AG04450 (cell line): ENCODE data around the gene TIMP2. TPM values are rescaled to one million over a fixed set of nuclear protein-coding genes. Genes with fewer than 3 reads are reported as not detected.

Source experiments
- CTCF ChIA-PET: fragments of 300-600, 350-600 bp; formaldehyde crosslinking; extraction: SDS; loops from one replicate; lab custom pipeline; 2022; ENCODE audit warnings: antibody characterized with exemption, inconsistent platforms; lab: Charles Lee
- POLR2A ChIA-PET: fragments of 350-600 bp; formaldehyde crosslinking; extraction: SDS; loops from one replicate; lab custom pipeline; 2021; ENCODE audit warnings: antibody characterized with exemption, inconsistent platforms; lab: Yijun Ruan, JAX
- DNase-seq: peaks from one replicate; pipeline ENCODE4 v3.0.0-alpha.2; 2011; ENCODE audit warnings: low read depth, low spot score
- H3K27ac ChIP-seq: one replicate; pipeline ENCODE4 v1.5.1; 2012; ENCODE audit warnings: low read depth, low read length, control low read depth
- H3K27me3 ChIP-seq: one replicate; pipeline ENCODE4 v1.6.0; 2012; ENCODE audit warnings: low read length; ENCODE audit not compliant: control insufficient read depth, insufficient read depth
- H3K4me3 ChIP-seq: 2 replicates; pipeline ENCODE4 v1.5.1; 2011; ENCODE audit warnings: mild to moderate bottlenecking, low read depth, low read length, control low read depth
- H3K9me3 ChIP-seq: 2 replicates; pipeline ENCODE4 v1.5.1; 2012; ENCODE audit warnings: low read length; ENCODE audit not compliant: control insufficient read depth, insufficient read depth
- polyA minus RNA-seq: library from RNA; depleted of rRNA, polyadenylated mRNA; stranded (reverse); fragments of >200 nt; gene quantifications from 2 replicates; pipeline ENCODE4 v1.2.3, GENCODE V29; 2011; rRNA and poly(A)+ RNA removed
- polyA plus RNA-seq: library from polyadenylated mRNA; depleted of rRNA; stranded (reverse); fragments of >200 nt; gene quantifications from 2 replicates; pipeline ENCODE4 v1.2.3, GENCODE V29; 2011; rRNA removed
- TF ChIP-seq, protein P1 (sequence below): IDR thresholded peaks from 2 replicates; pipeline ENCODE4 v1.5.1; 2011; ENCODE audit warnings: low read depth, low read length, control low read depth, inconsistent platforms

The TIMP2 gene, protein sequence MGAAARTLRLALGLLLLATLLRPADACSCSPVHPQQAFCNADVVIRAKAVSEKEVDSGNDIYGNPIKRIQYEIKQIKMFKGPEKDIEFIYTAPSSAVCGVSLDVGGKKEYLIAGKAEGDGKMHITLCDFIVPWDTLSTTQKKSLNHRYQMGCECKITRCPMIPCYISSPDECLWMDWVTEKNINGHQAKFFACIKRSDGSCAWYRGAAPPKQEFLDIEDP
- polyA plus RNA-seq: 356 and 387 TPM in 2 replicates
- 165 and 172 TPM in 2 replicates for polyA minus RNA-seq

DNA sequence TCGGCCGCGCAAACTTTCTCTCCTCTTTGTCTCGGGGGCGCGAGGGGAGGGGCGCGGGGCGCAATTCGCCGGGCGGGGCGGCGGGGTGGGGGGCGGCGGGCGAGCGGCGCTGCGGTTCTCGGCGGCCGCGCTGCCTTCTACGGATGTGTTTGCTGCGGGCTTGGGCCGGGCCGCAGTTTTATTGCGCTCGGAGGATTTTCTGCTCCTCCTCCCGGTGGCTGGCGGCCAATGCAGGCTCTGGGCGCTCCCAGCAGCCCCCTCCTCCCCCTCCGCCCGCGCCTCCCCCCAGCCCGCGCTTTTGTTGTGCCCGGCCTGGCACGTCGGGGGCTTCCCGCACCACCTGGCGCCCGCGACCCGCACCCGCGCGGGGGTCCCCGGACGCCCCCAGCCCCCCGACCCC lies at the start of gene TIMP2:
Gene TIMP2, minus strand, starts transcription at position 154 of the 400 bp plus-strand sequence. CDS start 299 bp downstream, outside the sequence.
- CTCF ChIA-PET: interaction anchor here (0.7 kb wide), 1 partner anchor 127 kb away, joined by 7 read pairs; no protein-coding TSS in a partner anchor
- TF ChIP-seq, protein P1, sequence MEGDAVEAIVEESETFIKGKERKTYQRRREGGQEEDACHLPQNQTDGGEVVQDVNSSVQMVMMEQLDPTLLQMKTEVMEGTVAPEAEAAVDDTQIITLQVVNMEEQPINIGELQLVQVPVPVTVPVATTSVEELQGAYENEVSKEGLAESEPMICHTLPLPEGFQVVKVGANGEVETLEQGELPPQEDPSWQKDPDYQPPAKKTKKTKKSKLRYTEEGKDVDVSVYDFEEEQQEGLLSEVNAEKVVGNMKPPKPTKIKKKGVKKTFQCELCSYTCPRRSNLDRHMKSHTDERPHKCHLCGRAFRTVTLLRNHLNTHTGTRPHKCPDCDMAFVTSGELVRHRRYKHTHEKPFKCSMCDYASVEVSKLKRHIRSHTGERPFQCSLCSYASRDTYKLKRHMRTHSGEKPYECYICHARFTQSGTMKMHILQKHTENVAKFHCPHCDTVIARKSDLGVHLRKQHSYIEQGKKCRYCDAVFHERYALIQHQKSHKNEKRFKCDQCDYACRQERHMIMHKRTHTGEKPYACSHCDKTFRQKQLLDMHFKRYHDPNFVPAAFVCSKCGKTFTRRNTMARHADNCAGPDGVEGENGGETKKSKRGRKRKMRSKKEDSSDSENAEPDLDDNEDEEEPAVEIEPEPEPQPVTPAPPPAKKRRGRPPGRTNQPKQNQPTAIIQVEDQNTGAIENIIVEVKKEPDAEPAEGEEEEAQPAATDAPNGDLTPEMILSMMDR: no peak
- POLR2A ChIA-PET: interaction anchor here (1.3 to 3.9 kb wide), 2 partner anchors 10 kb away, joined by 8 to 26 read pairs; no protein-coding TSS in a partner anchor
- H3K27ac ChIP-seq: peak within 1 kb of the TSS; percentile 95
- H3K4me3 ChIP-seq: peak within 1 kb of the TSS; percentile 88
- no peaks in the 10 kb centered on the region; the same call in 1 of the 2 replicates for H3K9me3 ChIP-seq
- no peaks in the 10 kb centered on the region for H3K27me3 ChIP-seq
- peak; percentile 71 for DNase-seq

DNA sequence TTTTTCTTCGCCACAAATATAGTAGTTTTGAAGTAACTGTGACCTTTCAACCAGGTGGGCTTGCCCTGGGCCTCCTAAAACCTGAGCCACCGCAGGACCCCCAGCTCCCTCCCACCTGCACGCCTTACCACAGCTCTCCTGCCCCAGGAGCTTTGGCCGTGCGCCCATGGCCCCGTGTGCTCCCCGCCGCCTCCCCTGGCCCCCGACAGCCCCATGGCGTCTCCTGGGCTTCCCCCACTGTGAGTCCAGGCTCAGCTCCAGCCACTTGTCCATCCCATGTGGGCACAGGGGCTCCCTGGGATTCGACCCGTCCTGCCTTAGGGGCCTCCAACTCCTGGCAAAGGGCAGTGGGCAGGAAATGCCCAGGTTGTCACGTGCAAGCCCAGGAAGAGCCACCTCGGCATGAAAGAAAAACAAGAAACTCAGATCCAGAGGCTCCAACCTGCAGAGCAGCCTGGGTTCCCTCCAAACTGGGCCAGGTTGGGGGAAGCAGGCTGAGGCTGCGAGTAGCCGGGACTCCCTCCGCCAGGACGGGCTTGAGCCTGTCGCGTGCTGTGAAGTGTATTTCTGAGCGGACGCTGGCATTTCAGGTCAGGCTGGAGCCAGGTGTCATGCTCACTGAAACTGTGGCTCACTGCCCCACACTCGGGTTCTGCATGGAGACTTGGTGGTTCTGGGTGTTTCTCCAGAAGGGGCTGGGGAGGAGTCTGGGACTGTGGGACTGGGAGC lies 48.8 kb upstream of the TIMP2 start:
- ChIA-PET POLR2A (interaction anchor here (1.1 kb wide), 1 partner anchor 108 kb away, joined by 3 read pairs; no protein-coding TSS in a partner anchor), CTCF (interaction anchor here (0.5 to 0.9 kb wide), 2 partner anchors 14 to 108 kb away, joined by 4 read pairs; no protein-coding TSS in a partner anchor)
- Histone ChIP-seq H3K9me3 (no peaks in the 10 kb centered on the region; the same call in 1 of the 2 replicates), H3K27me3 (no peaks in the 10 kb centered on the region), H3K27ac (peak overlapping the region; percentile 21), H3K4me3 (no peak overlapping the region)
- DNase-seq: no peak
- TF ChIP-seq, protein P1: no peak

DNA sequence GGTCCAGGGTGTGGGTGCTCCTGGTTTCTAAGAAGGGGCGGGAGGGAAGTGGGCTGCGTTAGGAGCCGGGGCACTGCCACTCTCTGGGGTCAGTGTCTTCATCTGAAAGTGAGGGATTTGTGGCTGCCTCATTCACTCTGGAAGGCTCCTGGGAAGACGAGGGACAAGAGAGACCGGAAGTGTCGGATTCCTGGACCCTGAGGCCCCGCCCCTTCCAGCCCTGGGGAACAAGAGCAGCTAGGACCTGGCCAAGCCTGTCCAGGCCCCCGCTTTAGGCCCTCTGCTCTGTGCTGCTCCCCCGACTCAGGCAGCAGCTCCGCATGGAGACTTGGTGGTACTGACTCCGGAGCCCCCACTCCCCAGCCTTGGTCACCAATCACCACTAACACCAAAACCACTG lies 48.0 kb upstream of the TIMP2 start:
- DNase-seq: no peak
- CTCF ChIA-PET: interaction anchor here (0.9 kb wide), 1 partner anchor 108 kb away, joined by 4 read pairs; no protein-coding TSS in a partner anchor
- TF ChIP-seq, protein P1: no peak
- Histone ChIP-seq H3K27me3 (no peaks in the 10 kb centered on the region), H3K4me3 (no peak overlapping the region), H3K9me3 (no peaks in the 10 kb centered on the region; the same call in 1 of the 2 replicates), H3K27ac (no peak overlapping the region)
- POLR2A ChIA-PET: interaction anchor here (0.9 kb wide), 1 partner anchor 58 kb away, joined by 4 read pairs; no protein-coding TSS in a partner anchor

DNA sequence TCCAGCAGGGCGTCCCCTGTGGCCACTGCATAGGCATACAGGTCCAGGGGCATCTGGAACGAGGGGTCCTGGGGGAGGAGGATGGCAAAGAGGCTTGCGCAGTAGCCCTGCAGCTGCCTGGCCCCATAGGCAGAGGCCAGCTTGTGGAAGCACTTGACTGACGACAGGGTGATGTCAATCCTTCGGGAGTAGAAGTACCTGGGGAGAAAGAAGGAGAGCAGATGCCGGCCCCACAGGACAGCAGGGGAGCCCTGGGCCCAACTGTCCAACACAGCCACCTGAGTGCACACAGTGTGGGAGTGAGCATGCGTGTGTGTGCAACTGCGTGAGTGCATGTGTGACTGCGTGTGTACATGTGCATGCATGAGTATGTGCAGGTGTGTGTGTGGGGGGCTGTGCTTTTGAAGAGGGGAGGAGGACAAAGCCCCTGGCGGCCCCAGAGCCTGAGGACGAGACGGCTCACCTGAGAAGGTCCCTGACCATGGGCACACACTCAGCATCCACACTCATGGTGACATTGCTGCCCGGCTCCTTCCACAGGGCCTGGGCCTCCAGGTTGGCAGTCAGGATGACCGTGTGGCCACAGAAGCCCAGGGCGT lies 47.4 kb upstream of the TIMP2 start:
- DNase-seq: no peak
- H3K27ac ChIP-seq: no peak overlapping the region
- H3K4me3 ChIP-seq: no peak overlapping the region
- ChIA-PET POLR2A (interaction anchor here (0.6 to 1.2 kb wide), 3 partner anchors 58 to 120 kb away, joined by 3 to 6 read pairs (median 4); no protein-coding TSS in a partner anchor), CTCF (interaction anchor here (0.9 to 2.5 kb wide), 9 partner anchors 10 to 137 kb away, joined by 3 to 30 read pairs (median 7); no protein-coding TSS in a partner anchor)
- no peaks in the 10 kb centered on the region; the same call in 1 of the 2 replicates for H3K9me3 ChIP-seq
- no peaks in the 10 kb centered on the region for H3K27me3 ChIP-seq
- TF ChIP-seq, protein P1: no peak
